Parathyroid adenoma (tissue), 2 donors: ENCODE results near the gene CSAG3.
"Not testable (repeated sequence)": the region's sequence is repeated elsewhere in the genome, so short reads cannot be mapped to it uniquely, and the experiment has no call there.

Source experiments
- H2AFZ ChIP-seq: fragments of 300-600 bp; sonication (generic); one replicate; pipeline ENCODE4 v1.7.0; 2017; ENCODE audit warnings: antibody characterized with exemption, mild to moderate bottlenecking
- H3K27ac ChIP-seq: fragments of 300-600 bp; sonication (generic); one replicate; pipeline ENCODE4 v1.7.0; 2017
- H3K27me3 ChIP-seq: fragments of 300-600 bp; sonication (generic); one replicate; pipeline ENCODE4 v1.7.0; 2017; ENCODE audit warnings: low read length; ENCODE audit not compliant: control insufficient read depth, insufficient read depth
- H3K36me3 ChIP-seq: fragments of 300-600 bp; sonication (generic); one replicate; pipeline ENCODE4 v1.7.0; 2017; ENCODE audit warnings: low read length; ENCODE audit not compliant: control insufficient read depth, insufficient read depth
- H3K4me1 ChIP-seq: fragments of 300-600 bp; sonication (generic); one replicate; pipeline ENCODE4 v1.7.0; 2017; ENCODE audit warnings: control low read depth
- H3K4me2 ChIP-seq: fragments of 300-600 bp; sonication (generic); one replicate; pipeline ENCODE4 v1.7.0; 2017; ENCODE audit warnings: low read length
- H3K4me3 ChIP-seq: fragments of 300-600 bp; sonication (generic); one replicate; pipeline ENCODE4 v1.7.0; 2017; ENCODE audit warnings: low read depth, low read length
- H3K79me2 ChIP-seq: fragments of 300-600 bp; sonication (generic); one replicate; pipeline ENCODE4 v1.7.0; 2017; ENCODE audit warnings: control low read depth
- H3K9ac ChIP-seq: fragments of 300-600 bp; sonication (generic); one replicate; pipeline ENCODE4 v1.7.0; 2017; ENCODE audit warnings: mild to moderate bottlenecking
- H3K9me3 ChIP-seq: fragments of 300-600 bp; sonication (generic); one replicate; pipeline ENCODE4 v1.7.0; 2017; ENCODE audit warnings: low read length; ENCODE audit not compliant: control insufficient read depth
- TF ChIP-seq, protein P1 (sequence below): fragments of 300-600 bp; sonication (generic); IDR thresholded peaks from one replicate; pipeline ENCODE4 v1.7.0; 2017; ENCODE audit warnings: antibody characterized with exemption, mild to moderate bottlenecking
- donor health status: primary hyperparathyroidism.

CSAG3 gene

GRCh38 chrX:152735101-152735500 lies 23.9 kb upstream of the CSAG3 start:
- H3K27ac ChIP-seq: no peak overlapping the region
- no peaks in the 10 kb centered on the region for H3K79me2 ChIP-seq
- no peaks in the 10 kb centered on the region for H3K27me3 ChIP-seq
- no peak overlapping the region for H3K4me2 ChIP-seq
- no peaks in the 10 kb centered on the region for H3K9me3 ChIP-seq
- no peaks in the 10 kb centered on the region for H3K36me3 ChIP-seq
- no peak overlapping the region for H3K4me3 ChIP-seq
- H2AFZ ChIP-seq: no peak overlapping the region
- no peaks in the 10 kb centered on the region for H3K4me1 ChIP-seq
- TF ChIP-seq, protein P1, sequence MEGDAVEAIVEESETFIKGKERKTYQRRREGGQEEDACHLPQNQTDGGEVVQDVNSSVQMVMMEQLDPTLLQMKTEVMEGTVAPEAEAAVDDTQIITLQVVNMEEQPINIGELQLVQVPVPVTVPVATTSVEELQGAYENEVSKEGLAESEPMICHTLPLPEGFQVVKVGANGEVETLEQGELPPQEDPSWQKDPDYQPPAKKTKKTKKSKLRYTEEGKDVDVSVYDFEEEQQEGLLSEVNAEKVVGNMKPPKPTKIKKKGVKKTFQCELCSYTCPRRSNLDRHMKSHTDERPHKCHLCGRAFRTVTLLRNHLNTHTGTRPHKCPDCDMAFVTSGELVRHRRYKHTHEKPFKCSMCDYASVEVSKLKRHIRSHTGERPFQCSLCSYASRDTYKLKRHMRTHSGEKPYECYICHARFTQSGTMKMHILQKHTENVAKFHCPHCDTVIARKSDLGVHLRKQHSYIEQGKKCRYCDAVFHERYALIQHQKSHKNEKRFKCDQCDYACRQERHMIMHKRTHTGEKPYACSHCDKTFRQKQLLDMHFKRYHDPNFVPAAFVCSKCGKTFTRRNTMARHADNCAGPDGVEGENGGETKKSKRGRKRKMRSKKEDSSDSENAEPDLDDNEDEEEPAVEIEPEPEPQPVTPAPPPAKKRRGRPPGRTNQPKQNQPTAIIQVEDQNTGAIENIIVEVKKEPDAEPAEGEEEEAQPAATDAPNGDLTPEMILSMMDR: no peak
- no peak overlapping the region for H3K9ac ChIP-seq

- TF ChIP-seq, protein P1: no peak
- no peaks in the 10 kb centered on the region for H3K79me2 ChIP-seq
- no peak overlapping the region for H2AFZ ChIP-seq
- H3K4me1 ChIP-seq: no peaks in the 10 kb centered on the region
- H3K9me3 ChIP-seq: no peaks in the 10 kb centered on the region
- H3K9ac ChIP-seq: no peak overlapping the region
- H3K27ac ChIP-seq: no peak overlapping the region
- no peak overlapping the region for H3K4me2 ChIP-seq
- no peaks in the 10 kb centered on the region for H3K36me3 ChIP-seq
- H3K27me3 ChIP-seq: no peaks in the 10 kb centered on the region
- no peak overlapping the region for H3K4me3 ChIP-seq
These were observed 23.0 kb upstream of the CSAG3 start for GRCh38 chrX:152735860-152736511.

GRCh38 chrX:152736528-152736927 lies 22.5 kb upstream of the CSAG3 start:
- H3K9me3 ChIP-seq, H3K4me2 ChIP-seq, H3K9ac ChIP-seq, H3K27ac ChIP-seq, H2AFZ ChIP-seq, H3K27me3 ChIP-seq, H3K4me3 ChIP-seq, H3K36me3 ChIP-seq, H3K79me2 ChIP-seq, H3K4me1 ChIP-seq: not testable (repeated sequence)

GRCh38 chrX:152738560-152738959 lies 20.5 kb upstream of the CSAG3 start:
- no peaks in the 10 kb centered on the region for H3K4me1 ChIP-seq
- H3K27ac ChIP-seq: no peak overlapping the region
- H3K4me2 ChIP-seq: no peak overlapping the region
- H3K27me3 ChIP-seq: no peaks in the 10 kb centered on the region
- no peaks in the 10 kb centered on the region for H3K9me3 ChIP-seq
- H2AFZ ChIP-seq: no peak overlapping the region
- no peaks in the 10 kb centered on the region for H3K79me2 ChIP-seq
- H3K36me3 ChIP-seq: no peaks in the 10 kb centered on the region
- TF ChIP-seq, protein P1: no peak
- no peak overlapping the region for H3K9ac ChIP-seq
- H3K4me3 ChIP-seq: no peak overlapping the region

- H3K9me3 ChIP-seq, H2AFZ ChIP-seq, H3K27ac ChIP-seq, H3K4me1 ChIP-seq, H3K36me3 ChIP-seq, H3K4me2 ChIP-seq, H3K79me2 ChIP-seq, H3K27me3 ChIP-seq, H3K4me3 ChIP-seq, H3K9ac ChIP-seq: not testable (repeated sequence)
These were observed 5.0 kb upstream of the CSAG3 start, which contains the start of gene MAGEA2 for GRCh38 chrX:152753686-152754650. Gene MAGEA2, minus strand, starts transcription at chrX:152753842. Its CDS starts 2,479 bp downstream, at chrX:152751363.

GRCh38 chrX:152754871-152755270 lies 4.1 kb upstream of the CSAG3 start:
- H3K4me1 ChIP-seq, H3K27me3 ChIP-seq, H3K36me3 ChIP-seq, H3K27ac ChIP-seq, H3K9ac ChIP-seq, H3K79me2 ChIP-seq, H3K9me3 ChIP-seq, H2AFZ ChIP-seq, H3K4me3 ChIP-seq, H3K4me2 ChIP-seq: not testable (repeated sequence)

GRCh38 chrX:152759544-152759943 lies 526 bp downstream of the CSAG3 start:
- not testable (repeated sequence) for H2AFZ ChIP-seq, H3K4me3 ChIP-seq, H3K27me3 ChIP-seq, H3K9me3 ChIP-seq, H3K9ac ChIP-seq, H3K4me1 ChIP-seq, H3K27ac ChIP-seq, H3K36me3 ChIP-seq, H3K4me2 ChIP-seq, H3K79me2 ChIP-seq

DNA sequence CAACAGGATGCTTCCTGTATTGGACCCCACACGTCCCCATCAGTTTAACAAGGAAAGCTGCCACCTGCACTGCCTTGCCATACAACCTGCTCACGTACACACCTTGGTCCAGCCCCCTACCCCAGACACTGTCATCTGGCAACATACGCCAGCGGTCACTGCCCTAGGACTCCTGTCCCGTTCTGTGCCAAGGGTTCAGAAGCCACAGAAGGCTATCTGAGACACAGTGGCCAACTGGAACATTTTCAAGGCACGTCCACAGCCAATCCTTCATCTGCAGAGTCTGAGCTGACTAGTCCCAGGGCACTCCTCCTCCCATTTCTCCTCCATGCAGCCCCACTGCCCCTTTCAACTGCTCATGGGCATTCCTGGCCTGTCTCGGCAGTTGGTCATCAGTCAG lies 2.6 kb downstream of the CSAG3 start:
- not testable (repeated sequence) for H3K27me3 ChIP-seq, H3K4me2 ChIP-seq, H2AFZ ChIP-seq, H3K4me3 ChIP-seq, H3K79me2 ChIP-seq, H3K36me3 ChIP-seq, H3K9ac ChIP-seq, H3K9me3 ChIP-seq, H3K4me1 ChIP-seq, H3K27ac ChIP-seq
